HG03378 (cell line): ENCODE measurements around the gene CLRN3.

ENCODE experiments used
- ATAC-seq: cut with Tn5 transposase; IDR thresholded peaks from one replicate; pipeline ENCODE4 v1.9.1; 2021; ENCODE audit warnings: mild to moderate bottlenecking, moderate library complexity; ENCODE audit not compliant: unreplicated experiment

CLRN3 gene

GRCh38 chr10:127903789-127904188 lies 11.0 kb upstream of the CLRN3 start:
- ATAC-seq, result no peak

GRCh38 chr10:127899766-127900387 lies 7.1 kb upstream of the CLRN3 start:
- ATAC-seq, result no peak

GRCh38 chr10:127897177-127897576 lies 4.4 kb upstream of the CLRN3 start:
- ATAC-seq, result no peak

- ATAC-seq, result no peak
Measured at GRCh38 chr10:127896590-127896989, 3.8 kb upstream of the CLRN3 start.

- ATAC-seq, result no peak
Measured at GRCh38 chr10:127894146-127894545, 1.4 kb upstream of the CLRN3 start.

- ATAC-seq, result no peak
Measured at GRCh38 chr10:127890832-127891334, 1.9 kb downstream of the CLRN3 start.

- ATAC-seq, result no peak
Measured at GRCh38 chr10:127890216-127890615, 2.5 kb downstream of the CLRN3 start.

- ATAC-seq, result no peak
Measured at GRCh38 chr10:127889605-127890195, 3.0 kb downstream of the CLRN3 start.

GRCh38 chr10:127888521-127889312 lies 4.0 kb downstream of the CLRN3 start:
- no peak for ATAC-seq

GRCh38 chr10:127887541-127888415 lies 5.0 kb downstream of the CLRN3 start:
- ATAC-seq, result no peak

GRCh38 chr10:127886371-127887051 lies 6.2 kb downstream of the CLRN3 start:
- ATAC-seq, result no peak

- ATAC-seq, result no peak
Measured at GRCh38 chr10:127884501-127884900, 8.2 kb downstream of the CLRN3 start.

GRCh38 chr10:127883516-127883915 lies 9.2 kb downstream of the CLRN3 start:
- no peak for ATAC-seq

- ATAC-seq, result no peak
Measured at GRCh38 chr10:127882801-127883459, 9.8 kb downstream of the CLRN3 start.

GRCh38 chr10:127882391-127882790 lies 10.3 kb downstream of the CLRN3 start:
- no peak for ATAC-seq

- ATAC-seq, result no peak
Measured at GRCh38 chr10:127881262-127881661, 11.5 kb downstream of the CLRN3 start.

GRCh38 chr10:127880557-127880956 lies 12.2 kb downstream of the CLRN3 start:
- peak; percentile 49 for ATAC-seq

- ATAC-seq, result no peak
Measured at GRCh38 chr10:127878475-127879055, 14.2 kb downstream of the CLRN3 start.

- no peak for ATAC-seq
Measured at GRCh38 chr10:127877699-127878098, 15.0 kb downstream of the CLRN3 start.
